IMR-90 (cell line): ENCODE results near the gene RBM15B. TPM values are rescaled to one million over a fixed set of nuclear protein-coding genes. Genes with fewer than 3 reads are reported as not detected.

Experiments used
- ATAC-seq: fragments of 200-7000 bp; cut with Tn5 transposase; 2 replicates; pipeline ENCODE4 v1.9.1; 2020; ENCODE audit warnings: low read depth, mild to moderate bottlenecking, moderate library complexity
- BruUV-seq: library from RNA; stranded (reverse); fragments of 400-500 nt; replicated peaks from 2 replicates; lab custom pipeline; 2021; lab: Mats Ljungman, UMichigan
- CTCF ChIA-PET: fragments of 300-600 bp; formaldehyde crosslinking; extraction: SDS; loops from one replicate; lab custom pipeline; 2021; ENCODE audit warnings: antibody characterized with exemption; lab: Yijun Ruan, JAX
- POLR2A ChIA-PET: fragments of 300-600 bp; sonication (Branson Sonifier 250); formaldehyde crosslinking; loops from one replicate; lab custom pipeline; 2022; ENCODE audit warnings: antibody characterized with exemption; ENCODE audit not compliant: unreplicated experiment; lab: Charles Lee
- DNase-seq: peaks from one replicate; pipeline ENCODE4 v3.0.0; 2013
- H2AFZ ChIP-seq: replicated peaks from 2 replicates; pipeline ENCODE3; 2013; ENCODE audit warnings: low read length, mild to moderate bottlenecking; ENCODE audit not compliant: poor library complexity
- H2AK5ac ChIP-seq: 2 replicates; pipeline ENCODE4 v1.6.1; 2013; ENCODE audit warnings: low read depth, low read length, inconsistent platforms
- H2AK9ac ChIP-seq: replicated peaks from 2 replicates; pipeline ENCODE3; 2013; ENCODE audit warnings: mild to moderate bottlenecking, low read depth, low read length, moderate library complexity; ENCODE audit not compliant: poor library complexity
- H2BK120ac ChIP-seq: 2 replicates; pipeline ENCODE4 v1.6.1; 2013; ENCODE audit warnings: low read depth, low read length, inconsistent platforms
- H2BK15ac ChIP-seq: 3 replicates; pipeline ENCODE4 v1.6.1; 2013; ENCODE audit warnings: low read depth, low read length, inconsistent platforms
- H2BK20ac ChIP-seq: 2 replicates; pipeline ENCODE4 v1.6.1; 2013; ENCODE audit warnings: low read depth, mild to moderate bottlenecking, inconsistent platforms, low read length, moderate library complexity
- H2BK5ac ChIP-seq: 2 replicates; pipeline ENCODE4 v1.6.1; 2013; ENCODE audit warnings: mild to moderate bottlenecking, low read depth, low read length, inconsistent platforms; ENCODE audit not compliant: poor library complexity, severe bottlenecking
- H3K14ac ChIP-seq: replicated peaks from 2 replicates; pipeline ENCODE4 v1.6.1; 2013; ENCODE audit warnings: low read depth, low read length, inconsistent platforms
- H3K18ac ChIP-seq: 2 replicates; pipeline ENCODE4 v1.6.1; 2013; ENCODE audit warnings: low read depth, low read length, control low read depth
- H3K23ac ChIP-seq: 2 replicates; pipeline ENCODE4 v1.6.1; 2013; ENCODE audit warnings: low read depth, low read length, inconsistent platforms
- H3K27ac ChIP-seq: 2 replicates; pipeline ENCODE4 v1.5.1; 2013; ENCODE audit warnings: mild to moderate bottlenecking, control low read depth, low read length; ENCODE audit not compliant: insufficient read depth
- H3K27me3 ChIP-seq: 2 replicates; pipeline ENCODE4 v1.6.1; 2013; ENCODE audit warnings: low read length; ENCODE audit not compliant: control insufficient read depth, insufficient read depth
- H3K36me3 ChIP-seq: 2 replicates; pipeline ENCODE4 v1.6.1; 2013; ENCODE audit warnings: low read length, mixed read lengths; ENCODE audit not compliant: control insufficient read depth, insufficient read depth
- H3K4ac ChIP-seq: 2 replicates; pipeline ENCODE4 v1.6.1; 2013; ENCODE audit warnings: low read depth, low read length, inconsistent platforms
- H3K4me1 ChIP-seq: 2 replicates; pipeline ENCODE4 v1.6.1; 2013; ENCODE audit warnings: low read length, mixed read lengths; ENCODE audit not compliant: control insufficient read depth, insufficient read depth
- H3K4me2 ChIP-seq: 2 replicates; pipeline ENCODE4 v1.6.1; 2013; ENCODE audit warnings: low read depth, mild to moderate bottlenecking, control low read depth, low read length, moderate library complexity
- H3K4me3 ChIP-seq: 2 replicates; pipeline ENCODE4 v1.5.1; 2013; ENCODE audit warnings: low read depth, mild to moderate bottlenecking, control low read depth, low read length, moderate library complexity; ENCODE audit not compliant: insufficient read depth
- H3K56ac ChIP-seq: 2 replicates; pipeline ENCODE4 v1.6.1; 2013; ENCODE audit warnings: low read length, inconsistent platforms; ENCODE audit not compliant: insufficient read depth; ENCODE audit errors: extremely low read depth
- H3K79me1 ChIP-seq, 2 experiments: 2 replicates each; pipeline ENCODE4 v1.6.1; 2013; ENCODE audit warnings: low read length in 2 of 2, inconsistent platforms in 1 of 2, low read depth in 1 of 2
- H3K9ac ChIP-seq: 2 replicates; pipeline ENCODE4 v1.6.1; 2013; ENCODE audit warnings: low read depth, low read length, control low read depth
- H3K9me1 ChIP-seq: 2 replicates; pipeline ENCODE4 v1.6.1; 2013; ENCODE audit warnings: low read length, inconsistent platforms; ENCODE audit not compliant: insufficient read depth
- H3K9me3 ChIP-seq: 2 replicates; pipeline ENCODE4 v1.6.1; 2013; ENCODE audit warnings: low read length; ENCODE audit not compliant: control insufficient read depth, insufficient read depth
- H4K20me1 ChIP-seq: 2 replicates; pipeline ENCODE4 v1.6.1; 2013; ENCODE audit warnings: low read length, inconsistent platforms; ENCODE audit not compliant: insufficient read depth
- H4K5ac ChIP-seq: 2 replicates; pipeline ENCODE4 v1.6.1; 2013; ENCODE audit warnings: mild to moderate bottlenecking, low read depth, low read length, control low read depth
- H4K8ac ChIP-seq, 2 experiments: 2 replicates each; pipeline ENCODE4 v1.6.1; 2013; ENCODE audit warnings: low read depth in 2 of 2, low read length in 2 of 2, control low read depth in 1 of 2, inconsistent platforms in 1 of 2
- H4K91ac ChIP-seq: 2 replicates; pipeline ENCODE4 v1.6.1; 2013; ENCODE audit warnings: low read depth, low read length, inconsistent platforms; ENCODE audit not compliant: insufficient read depth
- BHLHE40 ChIP-seq: fragments of 150-350 bp; IDR thresholded peaks from 2 replicates; pipeline ENCODE4 v1.6.1; 2016; ENCODE audit warnings: mild to moderate bottlenecking, low read depth, low read length
- CEBPB ChIP-seq: IDR thresholded peaks from 2 replicates; pipeline ENCODE4 v1.6.1; 2012; ENCODE audit warnings: low read depth, low read length, improper control_type of control experiment
- CHD1 ChIP-seq: IDR thresholded peaks from 2 replicates; pipeline ENCODE4 v1.6.1; 2012; ENCODE audit warnings: low read depth, low read length, improper control_type of control experiment
- CTCF ChIP-seq: conservative IDR thresholded peaks from 2 replicates; pipeline ENCODE4 v1.5.1; 2012; ENCODE audit warnings: mild to moderate bottlenecking, low read depth, low read length, improper control_type of control experiment
- ELK1 ChIP-seq: fragments of 150-350 bp; IDR thresholded peaks from 2 replicates; pipeline ENCODE4 v1.6.1; 2016; ENCODE audit warnings: low read depth, mild to moderate bottlenecking, low read length, moderate library complexity, borderline replicate concordance
- FOS ChIP-seq: fragments of 150-350 bp; IDR thresholded peaks from 2 replicates; pipeline ENCODE4 v1.6.1; 2016; ENCODE audit warnings: low read depth, low read length
- MAFK ChIP-seq: IDR thresholded peaks from 2 replicates; pipeline ENCODE4 v1.6.1; 2012; ENCODE audit warnings: low read depth, low read length, improper control_type of control experiment
- MAZ ChIP-seq: IDR thresholded peaks from 2 replicates; pipeline ENCODE4 v1.6.1; 2012; ENCODE audit warnings: low read depth, mild to moderate bottlenecking, low read length, improper control_type of control experiment, moderate library complexity, borderline replicate concordance
- MXI1 ChIP-seq: IDR thresholded peaks from 2 replicates; pipeline ENCODE4 v1.6.1; 2012; ENCODE audit warnings: low read depth, mild to moderate bottlenecking, low read length, moderate library complexity, borderline replicate concordance
- NFE2L2 ChIP-seq: fragments of 150-350 bp; IDR thresholded peaks from 2 replicates; pipeline ENCODE4 v1.6.1; 2016; ENCODE audit warnings: low read depth, mild to moderate bottlenecking, low read length
- POLR2A ChIP-seq: IDR thresholded peaks from 2 replicates; pipeline ENCODE4 v1.6.1; 2012; ENCODE audit warnings: mild to moderate bottlenecking, low read depth, low read length
- RAD21 ChIP-seq: IDR thresholded peaks from 2 replicates; pipeline ENCODE4 v1.6.1; 2012; ENCODE audit warnings: low read length, improper control_type of control experiment
- RCOR1 ChIP-seq: IDR thresholded peaks from 2 replicates; pipeline ENCODE4 v1.6.1; 2012; ENCODE audit warnings: mild to moderate bottlenecking, low read length, improper control_type of control experiment; ENCODE audit not compliant: insufficient replicate concordance
- RFX5 ChIP-seq: IDR thresholded peaks from 2 replicates; pipeline ENCODE4 v1.8.0; 2012; ENCODE audit warnings: low read depth, mild to moderate bottlenecking, low read length, moderate library complexity
- SMC3 ChIP-seq: fragments of 150-350 bp; IDR thresholded peaks from 2 replicates; pipeline ENCODE4 v1.6.1; 2016; ENCODE audit warnings: low read depth, mild to moderate bottlenecking, antibody characterized with exemption, low read length, moderate library complexity
- USF2 ChIP-seq: fragments of 150-350 bp; IDR thresholded peaks from 2 replicates; pipeline ENCODE4 v1.6.1; 2017; ENCODE audit warnings: mild to moderate bottlenecking, antibody characterized with exemption, low read length, low read depth
- WGBS, 2 experiments: methylation state at CpG; one replicate each; pipeline versions ENCODE4 v1.1.5 to v1.1.7; 2013; ENCODE audit warnings: missing lambda C conversion rate in 2 of 2; ENCODE audit not compliant: insufficient read length in 1 of 2; ENCODE audit errors: extremely low coverage in 2 of 2; 5-methylcytosine and 5-hydroxymethylcytosine counted together
- dilution Hi-C: fragments of 300-500 bp; cut with HindIII; formaldehyde crosslinking; loops from one replicate; pipeline ENCODE4 v1.14.3; 2018; ENCODE audit warnings: low sequenced_read_pairs; ENCODE audit not compliant: unreplicated experiment
- in situ Hi-C: fragments of 300-500 bp; cut with MboI; formaldehyde crosslinking; loops from 3 replicates; pipeline ENCODE4 v1.14.3; 2019; ENCODE audit warnings: low sequenced_read_pairs, inconsistent platforms, mixed read lengths
- intact Hi-C: fragments of 100-400 bp; cut with micrococcal nuclease; formaldehyde crosslinking; loops from 2 replicates; pipeline ENCODE4 v1.10.0; 2022
- polyA plus RNA-seq, 3 experiments: library from polyadenylated mRNA; depleted of rRNA; stranded (reverse); fragments of >200 nt; gene quantifications; 2 replicates each; pipeline ENCODE4 v1.2.3, GENCODE V29; 2012; ENCODE audit warnings: low replicate concordance in 1 of 3
- total RNA-seq: library from RNA; depleted of rRNA; stranded (reverse); fragments of >200 nt; gene quantifications from 2 replicates; pipeline ENCODE4 v1.2.3, GENCODE V29; 2012

RBM15B gene
- total and polyA plus RNA-seq, 2 of the 4 experiments (the other 2 are of a cell fraction): 16.2 to 17.4 TPM

- Histone ChIP-seq H3K4ac (no peak overlapping the region), H3K56ac (no peak overlapping the region), H2BK20ac (no peak overlapping the region), H4K91ac (no peak overlapping the region), H3K4me1 (no peaks in the 10 kb centered on the region), H3K79me1 (peaks cover 3 to 7% of the 10 kb centered on the region in 2 experiments; a peak in 3 of 4 replicates), H3K9ac (no peak overlapping the region), H3K9me3 (no peaks in the 10 kb centered on the region), H2BK15ac (no peak overlapping the region), H2BK120ac (no peak overlapping the region), H4K8ac (no peak overlapping the region), H3K14ac (no peak overlapping the region), H3K18ac (no peak overlapping the region), H2BK5ac (no peak overlapping the region), H4K20me1 (no peaks in the 10 kb centered on the region), H3K23ac (no peak overlapping the region), H2AFZ (no peak overlapping the region), H3K27me3 (no peaks in the 10 kb centered on the region), H3K36me3 (peaks cover 11% of the 10 kb centered on the region), H2AK5ac (no peak overlapping the region), H3K9me1 (no peaks in the 10 kb centered on the region), H3K4me3 (no peak overlapping the region), H2AK9ac (no peak overlapping the region), H4K5ac (no peak overlapping the region), H3K27ac (no peak overlapping the region), H3K4me2 (no peak overlapping the region)
- intact Hi-C loops: no loop called here
- ChIA-PET POLR2A (no interaction called here), CTCF (no interaction called here)
- 80% methylated on average over 1 of the region's 8 CpGs; no CpG with 5 or more reads in 1 of the 2 experiments for WGBS, 2 experiments
- TF ChIP-seq BHLHE40: no peak
- no peak for TF ChIP-seq CEBPB
- TF ChIP-seq FOS: no peak
- TF ChIP-seq CHD1: no peak
- no peak for TF ChIP-seq SMC3
- no peak for TF ChIP-seq MAZ
- TF ChIP-seq ELK1: no peak
- no peak for TF ChIP-seq RCOR1
- TF ChIP-seq MXI1: no peak
- TF ChIP-seq RFX5: no peak
- no peak for TF ChIP-seq USF2
- no peak for TF ChIP-seq MAFK
- TF ChIP-seq RAD21: no peak
- no peak for TF ChIP-seq CTCF
- no peak for TF ChIP-seq NFE2L2
- TF ChIP-seq POLR2A: no peak
- BruUV-seq: no TSS peak
- dilution Hi-C loops: no loop called here
- ATAC-seq: no peak
- in situ Hi-C loops: no loop called here
- DNase-seq: no peak
Observed at GRCh38 chr3:51436998-51437639, 46.0 kb downstream of the RBM15B start.
